Raji (cell line): ENCODE measurements around the gene THOC6.

Source experiments
- POLR2A ChIP-seq: IDR thresholded peaks from 2 replicates; pipeline ENCODE4 v1.6.1; 2011; ENCODE audit warnings: low read depth, low read length, control low read depth; ENCODE audit not compliant: insufficient read depth

THOC6 gene

GRCh38 chr16:3060339-3061127 is 36.7 kb downstream of the THOC6 start:
- TF ChIP-seq POLR2A: no peak

GRCh38 chr16:3062553-3062952 is 38.7 kb downstream of the THOC6 start:
- TF ChIP-seq POLR2A: no peak

GRCh38 chr16:3063625-3064386 is 40.0 kb downstream of the THOC6 start:
- no peak for TF ChIP-seq POLR2A

GRCh38 chr16:3065069-3065741 is 41.4 kb downstream of the THOC6 start, which contains the start of gene IL32:
IL32 (plus strand) TSS chr16:3065640; CDS start chr16:3065812, 172 bp downstream.
- no peak for TF ChIP-seq POLR2A

GRCh38 chr16:3065742-3066439 is 42.1 kb downstream of the THOC6 start:
- no peak for TF ChIP-seq POLR2A

GRCh38 chr16:3066440-3066748 is 42.6 kb downstream of the THOC6 start:
- no peak for TF ChIP-seq POLR2A

- no peak for TF ChIP-seq POLR2A
Measured at GRCh38 chr16:3068487-3068886, 44.7 kb downstream of the THOC6 start.

GRCh38 chr16:3070608-3071111 is 46.8 kb downstream of the THOC6 start:
- TF ChIP-seq POLR2A: no peak

- no peak for TF ChIP-seq POLR2A
Measured at GRCh38 chr16:3071655-3072054, 47.8 kb downstream of the THOC6 start.

GRCh38 chr16:3073448-3073847 is 49.6 kb downstream of the THOC6 start:
- TF ChIP-seq POLR2A: no peak

- TF ChIP-seq POLR2A: 0 out of 2 replicates have a peak, but pooled peaks have one; percentile 23
Measured at GRCh38 chr16:3074860-3075522, 51.2 kb downstream of the THOC6 start.

GRCh38 chr16:3075523-3075915 is 51.7 kb downstream of the THOC6 start:
- no peak for TF ChIP-seq POLR2A

GRCh38 chr16:3076577-3076976 is 52.7 kb downstream of the THOC6 start:
- no peak for TF ChIP-seq POLR2A
